SIG-M5 (cell line): ENCODE data around the gene CEP85.
A peak's percentile ranks its signal among the peaks of the same experiment; 100 is the strongest.
"Not testable (repeated sequence)": the region's sequence is repeated elsewhere in the genome, so short reads cannot be mapped to it uniquely, and the experiment has no call there.

Experiments
- DNase-seq: peaks from one replicate; lab custom pipeline; 2025; lab: John Stamatoyannopoulos, UW

Gene CEP85

DNA sequence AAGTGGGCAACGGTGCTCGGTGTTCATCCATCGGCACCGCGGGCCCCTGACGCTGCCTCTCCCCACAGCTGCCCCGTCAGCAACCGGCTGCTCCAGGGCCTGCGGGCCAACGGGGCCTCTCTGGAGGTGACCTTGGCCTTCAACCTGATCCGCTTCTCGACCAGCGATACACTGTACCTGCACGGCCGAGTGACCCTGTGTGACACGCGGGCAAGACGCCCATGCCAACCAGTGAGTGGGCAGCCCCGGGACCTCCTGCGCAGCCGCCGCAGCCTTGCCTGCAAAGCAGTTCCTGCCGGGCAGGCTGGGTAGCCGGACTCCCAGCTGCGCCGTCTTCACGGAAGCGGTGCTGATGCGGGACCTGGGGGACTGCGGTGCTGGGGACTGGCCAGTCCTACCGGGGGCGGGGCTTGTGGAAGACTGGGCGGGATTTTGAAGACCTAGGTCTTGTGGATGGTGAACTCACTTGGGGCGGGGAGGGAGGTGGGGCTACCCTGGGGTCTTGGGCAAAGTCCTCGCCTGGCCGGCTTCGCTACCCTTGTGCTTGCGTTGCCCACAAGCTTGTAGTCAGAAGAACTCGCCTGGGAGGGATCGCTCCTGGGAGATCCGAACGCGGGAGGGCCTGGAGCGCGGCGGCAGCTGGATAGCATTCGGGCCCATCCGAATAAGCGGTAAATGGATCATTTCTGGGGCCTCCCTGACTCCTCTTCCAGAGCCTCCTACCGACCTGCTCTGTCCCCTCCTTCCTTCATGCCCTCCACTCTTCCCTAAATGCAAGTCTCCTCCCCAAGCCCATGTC is 8.8 kb upstream of the CEP85 start:
- no peak for DNase-seq

DNA sequence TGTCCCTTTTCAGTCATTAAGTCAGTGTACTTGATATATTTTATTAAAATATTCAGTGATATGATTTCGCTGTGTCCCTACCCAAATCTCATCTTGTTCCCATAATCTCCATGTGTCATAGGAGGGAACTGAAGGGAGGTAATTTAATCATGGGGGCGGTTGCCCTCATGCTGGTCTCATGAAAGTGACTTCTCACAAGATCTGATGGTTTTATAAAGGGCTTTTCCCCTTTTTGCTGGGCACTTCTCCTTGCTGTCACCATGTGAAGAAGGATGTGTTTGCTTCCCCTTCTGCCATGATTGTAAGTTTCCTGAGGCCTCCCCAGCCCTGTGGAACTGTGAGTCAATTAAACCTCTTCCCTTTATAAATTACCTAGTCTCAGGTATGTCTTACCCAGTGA is 3.3 kb upstream of the CEP85 start:
- not testable (repeated sequence) for DNase-seq

DNA sequence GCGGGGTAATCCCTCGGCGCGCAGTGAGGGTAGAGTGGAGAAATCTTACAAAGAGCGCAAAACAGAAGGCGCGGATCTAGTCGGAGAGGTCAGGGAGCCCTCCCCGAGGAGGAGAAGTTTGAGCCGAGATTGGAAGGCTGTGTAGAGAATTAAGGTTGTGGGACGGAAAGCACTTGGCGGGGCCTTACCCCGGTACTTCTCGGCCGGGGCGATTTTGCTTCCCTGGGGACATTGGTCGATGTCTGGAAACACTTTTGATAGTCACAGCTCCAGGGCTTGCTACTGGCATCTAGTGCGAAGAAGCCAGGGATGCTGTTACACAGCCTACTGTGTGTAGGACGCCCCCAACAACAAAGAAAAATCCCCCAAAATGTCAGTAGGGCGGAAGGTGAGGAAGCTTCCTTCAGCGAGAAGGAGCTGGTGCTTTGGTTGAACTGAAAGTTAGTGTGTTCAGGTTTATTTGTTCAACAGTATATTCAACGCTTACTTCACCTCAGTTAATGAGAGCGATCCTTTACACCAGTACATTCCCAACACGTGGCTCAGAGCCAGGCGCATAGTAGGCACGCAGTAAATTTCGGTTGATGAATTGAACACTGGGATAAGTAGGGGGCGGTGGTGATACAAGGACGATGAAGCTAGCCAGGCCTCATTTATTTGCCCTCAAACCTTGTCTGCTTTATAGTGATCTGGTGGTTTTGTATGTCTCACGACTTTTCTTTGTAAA is 807 bp downstream of the CEP85 start:
- no peak for DNase-seq

DNA sequence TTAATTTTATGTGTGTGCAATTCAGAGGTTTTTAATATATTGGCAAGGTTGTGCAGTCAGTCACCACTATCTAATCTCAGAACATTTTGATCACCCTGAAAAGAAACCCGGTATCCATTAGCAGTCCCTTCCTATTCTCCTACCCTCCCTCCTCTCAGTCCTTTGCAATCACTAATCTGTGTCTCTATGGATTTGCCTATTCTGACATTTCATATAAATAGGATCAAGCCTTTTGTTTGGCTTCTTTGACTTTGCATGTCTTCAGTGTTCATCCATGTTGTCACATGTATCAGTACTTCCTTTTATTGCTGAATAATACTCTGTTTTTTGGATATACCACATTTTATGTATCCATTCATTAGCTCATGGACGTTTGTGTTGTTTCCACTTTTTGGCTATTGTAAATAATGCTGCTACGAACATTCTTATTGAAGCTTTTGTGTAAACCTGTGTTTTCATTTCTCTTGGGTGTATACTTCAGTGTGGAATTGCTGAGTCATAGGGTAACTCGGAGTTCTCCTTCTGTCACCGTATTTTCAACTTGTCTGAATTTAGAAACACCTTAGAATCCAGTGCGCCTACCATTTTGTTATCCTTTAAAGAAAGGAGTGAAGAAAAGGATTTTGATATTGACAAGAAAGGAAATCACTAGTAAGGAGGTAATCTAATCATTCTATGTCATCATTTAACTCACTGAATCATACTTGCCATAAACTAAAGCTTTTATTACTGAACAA is 3.4 kb downstream of the CEP85 start:
- DNase-seq: no peak

DNA sequence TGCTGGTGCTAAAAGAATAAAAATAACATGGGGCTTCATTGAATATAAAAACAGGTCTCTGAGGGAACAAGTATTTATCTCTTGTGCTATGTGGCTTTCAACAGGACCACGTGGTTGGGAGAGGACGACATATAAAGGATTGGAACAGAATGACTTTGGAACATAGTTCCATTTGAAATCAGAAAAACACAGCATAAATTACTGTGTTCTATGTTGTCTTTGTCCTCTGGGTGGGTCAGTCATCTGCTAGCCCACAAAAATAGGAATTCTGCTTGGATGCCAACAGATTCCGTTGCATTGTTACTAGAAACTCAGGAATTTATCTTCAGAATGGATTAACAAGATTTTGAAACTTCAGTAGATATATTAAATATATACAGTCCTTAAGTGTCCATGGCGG is 5.9 kb downstream of the CEP85 start:
- no peak for DNase-seq

DNA sequence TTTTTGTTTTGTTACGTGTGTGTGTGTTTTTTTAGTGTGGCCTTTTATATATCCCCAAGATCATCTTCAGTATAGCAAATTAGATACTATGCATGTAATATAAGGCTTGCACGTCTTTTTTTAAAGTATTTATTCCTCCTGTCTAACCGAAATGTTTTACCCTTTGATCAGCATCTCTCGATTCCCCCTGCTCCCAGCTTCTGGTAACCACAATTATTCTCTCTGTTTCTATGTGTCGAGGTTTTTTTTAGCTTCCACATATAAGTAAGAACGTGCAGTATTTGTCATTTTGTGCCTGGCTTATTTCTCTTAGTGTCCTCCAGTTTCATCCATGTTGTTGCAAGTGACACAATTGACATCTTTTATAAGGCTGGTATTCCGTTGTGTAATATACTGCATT is 18.7 kb downstream of the CEP85 start:
- no peak for DNase-seq

DNA sequence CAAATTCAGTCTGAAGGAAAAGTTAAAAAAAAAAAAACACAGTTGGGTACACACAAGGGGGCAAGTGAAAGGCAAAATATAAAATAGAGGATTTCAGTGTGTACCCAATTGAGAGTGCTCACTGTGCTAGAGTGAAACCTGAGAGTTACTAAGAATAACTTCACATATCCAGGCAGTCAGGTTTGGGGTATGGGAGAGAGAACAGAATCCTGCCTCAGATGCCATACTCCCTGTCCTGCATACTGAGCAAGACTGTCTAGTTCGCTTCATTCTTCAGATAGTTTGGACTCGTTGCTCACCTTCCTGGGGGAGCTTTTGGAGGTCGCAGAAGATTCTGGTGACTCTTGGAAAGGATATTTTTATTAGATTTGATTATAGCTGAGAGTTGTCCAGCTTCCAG is 20.4 kb downstream of the CEP85 start:
- no peak for DNase-seq

DNA sequence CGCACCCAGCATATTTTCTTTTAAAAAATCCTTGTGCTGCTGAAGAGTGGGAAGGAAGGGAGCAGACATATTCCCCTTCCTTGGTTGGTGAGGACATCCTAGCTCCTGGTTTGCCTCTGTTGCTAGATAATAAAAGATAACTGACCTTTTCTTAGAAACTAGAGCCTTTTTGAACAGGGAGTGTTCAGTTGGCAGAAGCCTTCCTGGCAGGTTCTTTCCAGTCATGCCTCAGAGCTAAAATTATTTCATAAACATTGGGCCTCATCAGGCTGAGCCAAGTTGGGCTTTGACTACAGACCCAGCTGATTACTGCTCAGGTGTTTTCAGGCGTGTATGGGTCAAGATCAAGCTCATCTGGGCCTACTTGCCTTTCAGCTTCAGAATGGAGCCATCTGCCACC is 23.2 kb downstream of the CEP85 start:
- DNase-seq: no peak

DNA sequence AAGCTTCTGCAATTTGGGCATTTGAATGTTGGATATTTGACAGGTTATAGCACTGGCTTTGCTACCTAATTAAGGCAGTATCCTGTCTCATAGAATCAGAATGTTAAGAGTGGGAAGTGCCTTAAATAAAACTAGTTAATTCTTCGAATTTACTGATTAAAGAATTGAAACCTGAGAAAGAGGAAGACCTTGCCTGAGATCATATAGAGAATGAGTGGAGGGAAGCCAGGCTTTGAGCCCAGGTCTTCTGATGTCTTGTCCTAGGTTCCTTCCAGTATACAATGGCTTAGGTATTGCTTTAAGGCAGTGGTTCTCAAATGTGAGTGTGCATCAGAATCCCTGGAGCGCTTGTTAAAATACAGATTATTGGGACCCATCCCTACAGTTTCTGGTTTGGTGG is 25.0 kb downstream of the CEP85 start:
- no peak for DNase-seq

DNA sequence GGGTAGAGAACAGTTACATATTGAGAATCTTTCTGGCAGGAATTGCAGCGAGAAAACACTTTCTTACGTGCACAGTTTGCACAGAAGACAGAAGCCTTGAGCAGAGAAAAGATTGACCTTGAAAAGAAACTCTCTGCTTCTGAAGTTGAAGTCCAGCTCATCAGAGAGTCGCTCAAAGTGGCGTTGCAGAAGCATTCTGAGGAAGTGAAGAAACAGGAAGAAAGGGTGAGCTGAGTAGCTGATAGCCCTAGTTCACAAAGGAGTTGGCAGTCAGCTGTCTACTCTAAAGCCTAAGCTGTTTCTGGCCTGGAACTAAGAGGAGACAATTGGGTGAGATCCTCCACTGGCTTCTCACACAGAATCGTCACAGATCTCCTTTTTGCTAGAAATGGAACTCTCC is 25.6 kb downstream of the CEP85 start:
- DNase-seq: no peak

DNA sequence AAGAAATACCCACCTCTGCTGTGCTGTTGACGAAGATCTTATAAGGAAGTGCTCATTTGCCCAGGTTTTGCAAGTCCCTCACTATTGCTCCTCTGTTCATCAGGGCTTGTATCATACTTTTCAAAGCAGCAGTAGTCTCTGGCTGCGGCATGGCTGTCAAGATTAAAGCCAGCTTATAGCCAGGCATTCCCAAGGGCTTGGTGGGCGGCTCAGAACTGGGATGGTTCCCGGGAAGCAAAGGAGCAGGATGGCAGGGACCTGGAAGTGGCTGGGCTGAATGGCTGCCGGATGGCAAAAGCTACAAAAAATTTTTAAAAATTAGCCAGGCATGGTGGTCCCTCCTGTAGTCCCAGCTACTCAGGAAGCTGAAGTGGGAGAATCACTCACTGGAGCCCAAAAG is 29.2 kb downstream of the CEP85 start:
- no peak for DNase-seq

DNA sequence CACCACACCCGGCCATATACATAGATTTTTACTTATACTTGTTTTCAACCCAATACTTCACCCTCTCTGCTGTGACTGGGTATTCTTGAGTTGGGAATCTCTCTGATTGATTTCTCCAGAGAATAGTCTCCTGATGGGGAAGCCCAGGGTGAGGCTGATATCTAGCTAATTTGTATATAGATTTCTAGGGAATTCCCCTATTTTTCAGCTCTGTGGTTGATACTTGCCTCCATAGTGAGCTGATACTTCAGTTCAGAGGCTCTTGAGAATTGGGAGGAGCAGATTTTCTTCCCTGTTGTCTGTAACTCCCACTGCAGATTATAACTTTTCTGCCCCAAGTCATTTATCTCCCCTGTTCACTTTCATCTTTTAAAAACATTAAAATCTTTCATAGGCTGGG is 31.4 kb downstream of the CEP85 start:
- no peak for DNase-seq

DNA sequence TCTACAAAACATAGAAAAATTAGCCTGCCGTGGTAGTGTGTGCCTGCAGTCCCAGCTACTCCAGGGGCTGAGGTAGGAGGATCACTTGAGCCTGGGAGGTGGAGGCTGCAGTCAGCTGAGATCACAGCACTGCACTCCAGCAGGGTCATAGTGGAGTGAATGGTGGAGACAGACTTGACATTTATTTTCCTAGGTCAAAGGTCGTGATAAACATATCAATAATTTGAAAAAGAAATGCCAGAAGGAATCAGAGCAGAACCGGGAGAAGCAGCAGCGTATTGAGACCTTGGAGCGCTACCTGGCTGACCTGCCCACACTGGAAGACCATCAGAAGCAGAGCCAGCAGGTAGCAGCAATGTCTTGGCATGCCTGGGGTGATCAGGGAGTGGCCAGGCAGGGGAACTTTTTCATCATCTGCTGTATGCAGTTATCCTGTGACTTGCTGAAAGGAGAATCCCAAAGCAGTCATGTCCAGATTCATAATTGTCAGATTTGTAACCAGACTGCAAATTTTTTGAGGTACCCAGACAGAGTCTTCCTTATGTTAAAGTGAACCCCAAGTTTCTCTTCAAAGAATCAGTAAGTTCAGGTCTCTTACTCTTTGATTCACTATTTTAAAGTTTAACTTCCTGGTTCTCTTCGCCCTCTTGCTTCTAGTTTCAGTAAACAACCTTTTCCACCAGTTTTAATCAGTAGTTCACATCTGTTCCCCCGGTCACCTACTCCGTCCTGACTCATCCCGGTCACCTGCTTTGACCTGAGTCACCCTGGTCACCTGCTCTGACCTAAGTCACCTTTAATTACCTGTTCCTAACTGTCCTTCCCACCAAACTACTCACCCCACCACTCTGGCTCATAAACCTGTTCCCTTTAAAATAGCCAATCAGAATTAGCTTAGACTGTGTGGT is 34.5 kb downstream of the CEP85 start:
- no peak for DNase-seq

DNA sequence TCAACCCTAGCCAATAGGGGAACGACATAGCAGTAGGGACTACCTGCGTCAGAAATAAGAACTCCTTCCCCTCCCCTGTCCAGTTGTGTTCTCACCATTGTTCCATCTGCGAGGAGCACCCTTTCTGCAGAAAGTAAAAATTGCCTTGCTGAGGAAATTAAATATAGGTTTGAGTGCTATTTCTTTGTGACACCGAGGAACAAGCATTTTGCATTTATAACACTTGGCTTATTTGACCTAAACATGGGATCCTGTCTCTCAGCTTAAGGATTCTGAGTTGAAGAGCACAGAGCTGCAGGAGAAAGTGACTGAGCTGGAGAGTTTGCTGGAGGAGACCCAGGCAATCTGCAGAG is 35.2 kb downstream of the CEP85 start:
- no peak for DNase-seq

DNA sequence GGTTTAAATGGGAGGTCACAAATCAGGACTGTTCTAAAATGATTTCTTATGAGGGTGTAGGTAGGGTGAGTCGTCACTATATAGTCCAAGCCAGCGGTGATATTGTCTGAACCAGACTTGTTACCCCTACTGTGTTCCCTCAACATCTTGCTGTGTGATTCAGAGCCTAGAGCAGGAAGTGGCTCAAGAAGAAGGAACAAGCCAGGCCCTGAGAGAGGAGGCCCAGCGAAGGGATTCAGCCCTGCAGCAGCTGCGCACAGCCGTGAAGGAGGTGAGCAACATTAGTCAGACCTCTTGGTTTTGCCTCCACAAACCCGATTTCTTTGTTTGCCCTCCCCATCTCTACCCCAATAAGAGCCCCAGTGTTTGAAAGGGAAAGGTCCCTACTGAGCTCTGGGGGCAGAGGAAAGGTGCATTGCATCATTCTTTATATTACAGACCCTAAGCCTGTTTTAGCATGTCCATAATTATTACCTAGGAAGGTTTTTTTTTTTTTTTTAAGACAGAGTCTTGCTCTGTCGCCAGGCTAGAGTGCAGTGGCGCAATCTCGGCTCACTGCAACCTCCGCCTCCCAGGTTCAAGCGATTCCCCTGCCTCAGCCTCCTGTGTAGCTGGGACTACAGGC is 40.9 kb downstream of the CEP85 start:
- DNase-seq: peak; percentile 57

DNA sequence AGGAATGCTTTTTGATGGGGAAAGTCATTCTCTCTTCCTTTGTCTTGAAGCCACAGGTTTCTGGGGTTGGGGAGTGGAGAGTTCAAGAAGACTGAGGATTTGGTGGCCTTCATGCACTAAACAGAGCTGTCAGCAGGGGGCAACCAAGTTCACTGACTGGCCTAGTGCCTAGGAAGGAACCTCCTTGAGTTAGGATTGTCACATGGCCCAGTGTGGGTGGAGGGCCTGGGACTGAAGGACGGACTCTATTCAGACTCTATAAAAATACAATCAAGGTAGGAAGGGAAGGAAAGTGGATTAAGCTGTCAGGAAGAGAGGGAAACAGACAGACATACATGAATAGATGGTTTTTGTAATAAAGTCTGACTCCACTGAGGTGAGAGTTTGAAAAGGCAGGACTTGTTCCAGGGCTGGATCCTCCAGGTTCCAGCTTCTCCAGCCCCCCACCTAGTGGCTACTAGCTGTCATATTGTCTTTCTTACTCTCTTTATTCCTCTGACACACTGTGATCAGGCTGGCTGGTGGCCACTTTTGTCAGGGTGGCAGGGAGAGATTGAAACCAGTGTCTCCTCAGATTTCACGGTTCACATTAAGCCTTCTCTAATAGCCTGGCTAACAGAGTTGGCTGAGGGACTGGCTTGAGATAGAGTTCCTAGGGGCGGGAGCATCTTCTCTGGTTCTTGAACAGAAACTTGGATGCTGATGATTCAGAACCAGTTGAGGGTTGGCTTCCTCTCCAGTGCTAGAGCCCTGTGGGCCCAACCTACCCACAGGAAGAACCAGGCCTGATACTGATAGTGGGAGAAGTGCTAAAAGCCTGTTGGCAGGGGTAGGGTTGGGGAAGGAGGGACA is 41.8 kb downstream of the CEP85 start:
- DNase-seq: peak; percentile 62

DNA sequence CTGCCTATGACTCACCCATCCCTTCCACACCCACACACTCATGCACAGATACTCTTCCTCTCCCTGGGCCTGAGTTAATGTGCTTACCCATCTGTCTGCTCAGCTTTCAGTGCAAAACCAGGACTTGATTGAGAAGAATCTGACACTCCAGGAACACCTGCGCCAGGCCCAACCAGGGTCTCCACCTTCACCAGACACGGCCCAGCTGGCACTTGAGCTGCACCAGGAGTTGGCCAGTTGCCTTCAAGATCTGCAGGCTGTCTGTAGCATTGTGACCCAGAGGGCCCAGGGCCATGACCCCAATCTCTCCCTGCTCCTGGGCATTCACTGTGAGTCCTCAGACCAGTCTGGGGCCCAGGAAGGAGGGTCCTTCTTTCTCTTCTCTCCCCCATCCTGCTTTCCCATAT is 42.4 kb downstream of the CEP85 start:
- no peak for DNase-seq

DNA sequence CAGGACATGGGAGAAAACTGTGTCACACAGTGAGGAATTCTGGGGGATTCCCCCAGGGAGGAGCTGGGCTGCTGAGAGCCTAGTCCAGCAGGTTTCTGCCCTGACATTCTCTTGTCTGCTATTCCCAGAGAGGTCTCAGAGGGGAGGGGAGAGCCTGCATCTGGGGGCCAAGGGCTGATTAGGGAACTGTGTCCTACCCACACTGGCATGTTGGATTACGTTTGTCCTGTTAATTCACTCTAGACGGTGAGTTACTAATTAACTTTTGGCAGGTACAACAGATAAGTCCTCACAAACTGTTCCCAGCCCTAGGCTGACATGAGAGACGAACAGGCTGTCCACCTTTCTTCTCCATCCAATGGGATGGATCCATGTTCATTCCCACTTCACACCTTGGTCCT is 43.3 kb downstream of the CEP85 start:
- DNase-seq: no peak

DNA sequence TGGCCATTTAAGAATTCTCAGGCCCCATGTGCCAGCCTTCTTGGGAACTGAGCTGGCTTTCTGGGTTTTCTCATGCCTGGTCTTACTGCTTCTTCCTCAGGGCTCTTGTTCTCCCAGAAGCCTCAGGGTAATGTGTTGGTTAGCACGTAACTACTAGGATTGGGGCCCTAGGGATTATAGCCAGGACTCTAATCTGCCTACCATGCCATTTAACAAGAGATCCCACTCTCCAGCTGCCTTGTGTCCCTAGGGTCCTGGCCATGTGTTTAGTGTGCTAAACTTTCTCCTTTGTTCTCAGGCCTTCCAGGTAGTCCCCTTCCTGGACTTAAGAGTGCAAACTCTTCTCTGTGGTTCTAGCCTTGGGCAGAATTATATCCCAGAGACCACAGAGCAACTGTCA is 43.7 kb downstream of the CEP85 start:
- no peak for DNase-seq

DNA sequence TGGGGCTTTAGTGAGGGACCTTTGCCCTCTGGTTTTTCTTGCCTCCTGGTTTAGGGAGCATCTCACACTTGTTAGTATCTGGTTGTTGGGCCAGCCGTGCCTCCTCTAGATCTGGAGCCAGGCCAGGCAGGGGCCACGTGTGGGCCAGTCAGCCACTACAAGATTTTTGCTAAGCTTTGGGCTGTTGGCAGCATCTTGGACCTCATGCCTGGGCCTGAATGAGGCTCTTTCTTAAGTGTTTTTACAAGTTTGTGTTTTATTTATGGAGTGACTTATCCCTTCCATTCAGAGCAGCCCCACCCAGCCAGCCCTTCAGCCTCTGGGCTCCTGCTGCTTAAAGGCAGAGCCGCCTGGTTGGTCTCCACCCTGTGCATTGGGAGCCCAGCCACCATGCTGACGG is 44.3 kb downstream of the CEP85 start:
- DNase-seq: no peak
